ENCODE measurements around the gene NR2F1-AS1. TPM values are rescaled to one million over a fixed set of nuclear protein-coding genes. Genes with fewer than 3 reads are reported as not detected.

Gene NR2F1-AS1
- total RNA-seq, 2 donors from 2014 or later: 1.4 to 3.3 TPM

DNA sequence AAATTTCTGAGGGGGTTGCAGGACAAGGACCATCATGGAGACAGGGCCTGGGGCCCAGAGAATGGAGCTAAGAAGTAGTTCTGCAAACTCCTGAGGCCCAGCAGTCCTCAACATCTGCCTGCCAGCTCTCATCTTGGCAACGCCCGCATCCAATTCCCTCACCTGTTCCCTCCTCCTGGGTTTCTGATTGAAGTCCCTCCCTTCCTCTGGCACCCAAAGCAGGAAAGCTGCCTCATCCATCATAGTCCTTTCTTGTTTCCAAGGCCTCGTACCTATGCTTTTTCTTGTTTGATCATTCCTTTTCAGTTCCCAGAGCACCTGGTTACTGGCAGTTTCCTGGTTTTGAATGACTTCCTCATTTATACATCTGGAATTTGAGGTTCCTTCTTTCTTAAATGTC lies 181.3 kb downstream of the NR2F1-AS1 start:
- WGBS, 2 experiments (ENCODE audit: insufficient coverage in 1 of 2, insufficient read length in 1 of 2): 79 to 82% methylated on average over 3 of the region's 3 CpGs
- Histone ChIP-seq H3K27ac (ENCODE audit: low read depth, low read length) (no peak overlapping the region), H3K4me3 (ENCODE audit: low read length) (no peak overlapping the region), H3K36me3 (ENCODE audit: control insufficient read depth, insufficient read depth, low read length) (no peaks in the 10 kb centered on the region), H3K9ac (ENCODE audit: extremely low read depth, low read length, poor library complexity, severe bottlenecking) (no peak overlapping the region), H3K9me3 (ENCODE audit: control insufficient read depth, low read length) (peaks cover 10% of the 10 kb centered on the region), H3K4me1 (ENCODE audit: control insufficient read depth, insufficient read depth, low read length) (no peaks in the 10 kb centered on the region), H3K27me3 (ENCODE audit: control insufficient read depth, insufficient read depth, low read length, poor library complexity, severe bottlenecking) (no peaks in the 10 kb centered on the region)
- H3K36me3 Mint-ChIP-seq (ENCODE audit: low read depth): no peaks in the 10 kb centered on the region
- H3K9me3 Mint-ChIP-seq: peaks cover 10% of the 10 kb centered on the region
- H3K27ac Mint-ChIP-seq: no peak overlapping the region
- TF ChIP-seq, protein P1, sequence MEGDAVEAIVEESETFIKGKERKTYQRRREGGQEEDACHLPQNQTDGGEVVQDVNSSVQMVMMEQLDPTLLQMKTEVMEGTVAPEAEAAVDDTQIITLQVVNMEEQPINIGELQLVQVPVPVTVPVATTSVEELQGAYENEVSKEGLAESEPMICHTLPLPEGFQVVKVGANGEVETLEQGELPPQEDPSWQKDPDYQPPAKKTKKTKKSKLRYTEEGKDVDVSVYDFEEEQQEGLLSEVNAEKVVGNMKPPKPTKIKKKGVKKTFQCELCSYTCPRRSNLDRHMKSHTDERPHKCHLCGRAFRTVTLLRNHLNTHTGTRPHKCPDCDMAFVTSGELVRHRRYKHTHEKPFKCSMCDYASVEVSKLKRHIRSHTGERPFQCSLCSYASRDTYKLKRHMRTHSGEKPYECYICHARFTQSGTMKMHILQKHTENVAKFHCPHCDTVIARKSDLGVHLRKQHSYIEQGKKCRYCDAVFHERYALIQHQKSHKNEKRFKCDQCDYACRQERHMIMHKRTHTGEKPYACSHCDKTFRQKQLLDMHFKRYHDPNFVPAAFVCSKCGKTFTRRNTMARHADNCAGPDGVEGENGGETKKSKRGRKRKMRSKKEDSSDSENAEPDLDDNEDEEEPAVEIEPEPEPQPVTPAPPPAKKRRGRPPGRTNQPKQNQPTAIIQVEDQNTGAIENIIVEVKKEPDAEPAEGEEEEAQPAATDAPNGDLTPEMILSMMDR (conservative IDR thresholded peaks at IDR 0.05): no peak
- no peaks in the 10 kb centered on the region for H3K27me3 Mint-ChIP-seq (ENCODE audit: insufficient read depth)
- H3K4me3 Mint-ChIP-seq: no peak overlapping the region
- no peaks in the 10 kb centered on the region for H3K4me1 Mint-ChIP-seq
- DNase-seq: no peak

DNA sequence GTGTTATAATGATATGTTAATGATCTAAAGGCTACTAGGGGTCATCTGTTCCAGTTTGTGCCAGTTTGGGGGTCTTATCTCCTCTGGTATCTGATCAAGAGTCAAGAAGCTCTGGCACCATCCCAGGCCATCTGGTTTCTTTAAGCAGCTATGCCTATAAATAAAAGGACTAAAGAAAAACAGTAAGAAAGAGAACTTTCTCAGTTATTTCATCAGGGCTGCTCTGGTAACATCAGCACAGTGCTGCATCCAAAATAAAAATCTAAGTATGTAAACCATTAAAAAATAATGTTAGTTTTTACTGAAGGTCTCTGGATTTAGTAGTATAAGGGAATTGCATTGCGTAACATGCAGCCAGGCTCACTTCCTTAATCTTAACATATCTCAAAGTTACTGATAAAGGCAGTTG lies 185.0 kb downstream of the NR2F1-AS1 start:
- 89% methylated on average over 1 of the region's 1 CpG; no CpG with 5 or more reads in 1 of the 2 experiments for WGBS, 2 experiments (ENCODE audit: insufficient coverage in 1 of 2, insufficient read length in 1 of 2)
- no peak for DNase-seq
- TF ChIP-seq, protein P1 (conservative IDR thresholded peaks at IDR 0.05): no peak
- H3K9me3 Mint-ChIP-seq: peaks cover 10% of the 10 kb centered on the region
- no peak overlapping the region for H3K27ac Mint-ChIP-seq
- H3K4me3 Mint-ChIP-seq: no peak overlapping the region
- peaks cover 11% of the 10 kb centered on the region for H3K4me1 Mint-ChIP-seq
- Histone ChIP-seq H3K36me3 (ENCODE audit: control insufficient read depth, insufficient read depth, low read length) (no peaks in the 10 kb centered on the region), H3K27ac (ENCODE audit: low read depth, low read length) (no peak overlapping the region), H3K9me3 (ENCODE audit: control insufficient read depth, low read length) (peaks cover 10% of the 10 kb centered on the region), H3K9ac (ENCODE audit: extremely low read depth, low read length, poor library complexity, severe bottlenecking) (no peak overlapping the region), H3K27me3 (ENCODE audit: control insufficient read depth, insufficient read depth, low read length, poor library complexity, severe bottlenecking) (no peaks in the 10 kb centered on the region), H3K4me3 (ENCODE audit: low read length) (no peak overlapping the region), H3K4me1 (ENCODE audit: control insufficient read depth, insufficient read depth, low read length) (no peaks in the 10 kb centered on the region)
- H3K36me3 Mint-ChIP-seq (ENCODE audit: low read depth): no peaks in the 10 kb centered on the region
- H3K27me3 Mint-ChIP-seq (ENCODE audit: insufficient read depth): no peaks in the 10 kb centered on the region

DNA sequence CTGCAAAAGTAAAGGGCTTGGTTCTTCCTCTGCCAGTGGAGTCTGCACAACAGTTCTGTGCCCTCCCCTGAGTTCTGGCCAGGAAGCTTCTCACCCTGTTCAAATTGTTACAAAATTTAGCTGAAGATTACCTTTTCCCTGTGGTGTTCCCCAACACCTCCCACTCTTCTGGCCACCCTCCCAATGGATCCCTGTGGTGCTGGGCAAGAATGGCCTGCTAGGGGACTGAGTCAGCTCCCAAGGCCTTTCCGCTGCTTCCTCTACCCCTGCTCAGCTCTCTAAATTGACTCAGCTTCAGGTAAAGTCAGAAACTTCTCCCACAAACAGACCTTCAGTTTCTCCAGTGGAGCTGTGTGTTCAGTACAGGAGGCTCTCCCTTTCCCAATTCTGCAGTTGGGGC lies 186.0 kb downstream of the NR2F1-AS1 start:
- H3K27ac Mint-ChIP-seq: peak overlapping the region; percentile 49

More for the DNA sequence above, 186.0 kb downstream of the NR2F1-AS1 start:
- Histone ChIP-seq H3K36me3 (ENCODE audit: control insufficient read depth, insufficient read depth, low read length) (no peaks in the 10 kb centered on the region), H3K9me3 (ENCODE audit: control insufficient read depth, low read length) (peaks cover 10% of the 10 kb centered on the region), H3K9ac (ENCODE audit: extremely low read depth, low read length, poor library complexity, severe bottlenecking) (no peak overlapping the region), H3K27ac (ENCODE audit: low read depth, low read length) (no peak overlapping the region), H3K4me3 (ENCODE audit: low read length) (no peak overlapping the region), H3K4me1 (ENCODE audit: control insufficient read depth, insufficient read depth, low read length) (no peaks in the 10 kb centered on the region), H3K27me3 (ENCODE audit: control insufficient read depth, insufficient read depth, low read length, poor library complexity, severe bottlenecking) (no peaks in the 10 kb centered on the region)
- 96 to 100% methylated on average over 1 of the region's 1 CpG for WGBS, 2 experiments (ENCODE audit: insufficient coverage in 1 of 2, insufficient read length in 1 of 2)
- Mint-ChIP-seq H3K36me3 (ENCODE audit: low read depth) (no peaks in the 10 kb centered on the region), H3K9me3 (peaks cover 16% of the 10 kb centered on the region), H3K4me1 (peaks cover 11% of the 10 kb centered on the region), H3K4me3 (no peak overlapping the region), H3K27me3 (ENCODE audit: insufficient read depth) (no peaks in the 10 kb centered on the region)
- DNase-seq: no peak
- TF ChIP-seq, protein P1 (conservative IDR thresholded peaks at IDR 0.05): no peak

Measured in endodermal cell (in vitro differentiated cells).